Measurements from ENCODE around the gene DSCAML1. TPM values are rescaled to one million over a fixed set of nuclear protein-coding genes. Genes with fewer than 3 reads are reported as not detected.

DSCAML1 gene
- total RNA-seq, 6 donors from 2014 or later = 0.30 to 3.1 (median 1.3) TPM

DNA sequence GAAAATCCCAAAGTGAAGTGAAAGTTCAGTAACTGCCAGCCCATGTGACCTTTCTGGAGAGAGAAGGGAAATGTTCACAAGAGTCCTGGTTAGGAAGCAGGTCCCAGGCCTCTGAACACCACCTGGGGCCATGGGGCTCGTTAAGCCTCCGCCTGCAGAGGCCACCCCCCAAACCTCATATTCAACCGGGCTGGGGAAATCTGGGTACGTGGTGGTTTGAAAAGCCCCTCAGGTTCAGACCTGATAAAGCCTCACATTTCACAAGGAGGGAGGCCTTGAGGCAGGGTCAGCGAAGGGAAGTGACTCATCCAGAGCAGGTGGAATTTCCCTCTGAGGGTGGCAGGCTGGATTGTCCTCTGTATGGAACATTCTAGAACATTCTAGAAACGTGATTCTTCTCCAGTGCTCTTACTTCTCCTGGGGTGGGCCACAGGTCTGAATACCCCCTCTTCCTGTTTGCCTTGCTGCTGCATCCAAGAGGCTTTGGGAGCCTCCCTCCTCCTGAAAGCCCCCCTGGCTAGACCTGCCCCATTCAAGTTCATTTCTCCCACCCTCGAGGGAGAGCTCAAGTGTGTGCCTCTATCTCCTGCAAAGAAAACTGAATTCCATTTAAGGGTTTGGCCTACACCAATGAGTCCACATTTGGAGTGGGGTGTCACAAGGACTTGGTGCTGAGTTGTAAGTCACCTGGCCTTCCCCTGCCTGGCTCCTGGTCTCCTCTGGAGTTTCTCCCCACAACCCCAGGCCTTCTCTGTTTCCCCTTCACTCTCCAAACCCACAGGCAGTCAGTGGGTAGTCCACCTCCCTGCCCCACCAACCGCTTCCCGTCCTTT, 21.2 kb upstream of the DSCAML1 start:
- H3K36me3 ChIP-seq = no peaks in the 10 kb centered on the region
- ATAC-seq (ENCODE audit: low FRiP score in 2 of 2) = peak in 1 of 2 donors; percentile 1
- 49 to 61% methylated on average over 9 of the region's 9 CpGs for WGBS, 2 donors
- H3K27me3 ChIP-seq = no peaks in the 10 kb centered on the region
- H3K9me3 ChIP-seq = no peaks in the 10 kb centered on the region
- H3K27ac ChIP-seq = peak overlapping the region in 2 of 4 donors; percentile 21 to 70
- H3K4me3 ChIP-seq = no peak overlapping the region
- no peak for TF ChIP-seq EP300 (IDR thresholded peaks at IDR 0.05)
- TF ChIP-seq POLR2A (IDR thresholded peaks at IDR 0.05) = no peak
- TF ChIP-seq, protein P1, sequence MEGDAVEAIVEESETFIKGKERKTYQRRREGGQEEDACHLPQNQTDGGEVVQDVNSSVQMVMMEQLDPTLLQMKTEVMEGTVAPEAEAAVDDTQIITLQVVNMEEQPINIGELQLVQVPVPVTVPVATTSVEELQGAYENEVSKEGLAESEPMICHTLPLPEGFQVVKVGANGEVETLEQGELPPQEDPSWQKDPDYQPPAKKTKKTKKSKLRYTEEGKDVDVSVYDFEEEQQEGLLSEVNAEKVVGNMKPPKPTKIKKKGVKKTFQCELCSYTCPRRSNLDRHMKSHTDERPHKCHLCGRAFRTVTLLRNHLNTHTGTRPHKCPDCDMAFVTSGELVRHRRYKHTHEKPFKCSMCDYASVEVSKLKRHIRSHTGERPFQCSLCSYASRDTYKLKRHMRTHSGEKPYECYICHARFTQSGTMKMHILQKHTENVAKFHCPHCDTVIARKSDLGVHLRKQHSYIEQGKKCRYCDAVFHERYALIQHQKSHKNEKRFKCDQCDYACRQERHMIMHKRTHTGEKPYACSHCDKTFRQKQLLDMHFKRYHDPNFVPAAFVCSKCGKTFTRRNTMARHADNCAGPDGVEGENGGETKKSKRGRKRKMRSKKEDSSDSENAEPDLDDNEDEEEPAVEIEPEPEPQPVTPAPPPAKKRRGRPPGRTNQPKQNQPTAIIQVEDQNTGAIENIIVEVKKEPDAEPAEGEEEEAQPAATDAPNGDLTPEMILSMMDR (IDR thresholded peaks at IDR 0.05) = peak in 2 of 6 experiments; percentile 1 to 18
- peak in 1 of 2 donors; percentile 22 for DNase-seq
- peaks cover 38 to 56% (median 48%) of the 10 kb centered on the region in 4 donors for H3K4me1 ChIP-seq

GRCh38 chr11:117817368-117818040, 20.5 kb upstream of the DSCAML1 start:
- peak; percentile 73 to 86 for ATAC-seq (ENCODE audit: low FRiP score in 2 of 2)
- DNase-seq = peak in 1 of 2 donors; percentile 84
- Histone ChIP-seq H3K27ac (peak overlapping the region; percentile 15 to 74 (median 67)), H3K9me3 (no peaks in the 10 kb centered on the region), H3K27me3 (no peaks in the 10 kb centered on the region), H3K4me3 (no peak overlapping the region), H3K36me3 (no peaks in the 10 kb centered on the region), H3K4me1 (peaks cover 32 to 49% (median 46%) of the 10 kb centered on the region in 4 donors)
- 15 to 20% methylated on average over 19 of the region's 19 CpGs for WGBS, 2 donors
- TF ChIP-seq, protein P1 (IDR thresholded peaks at IDR 0.05) = peak; percentile 96 to 99 (median 98)
- no peak for TF ChIP-seq EP300 (IDR thresholded peaks at IDR 0.05)

DNA sequence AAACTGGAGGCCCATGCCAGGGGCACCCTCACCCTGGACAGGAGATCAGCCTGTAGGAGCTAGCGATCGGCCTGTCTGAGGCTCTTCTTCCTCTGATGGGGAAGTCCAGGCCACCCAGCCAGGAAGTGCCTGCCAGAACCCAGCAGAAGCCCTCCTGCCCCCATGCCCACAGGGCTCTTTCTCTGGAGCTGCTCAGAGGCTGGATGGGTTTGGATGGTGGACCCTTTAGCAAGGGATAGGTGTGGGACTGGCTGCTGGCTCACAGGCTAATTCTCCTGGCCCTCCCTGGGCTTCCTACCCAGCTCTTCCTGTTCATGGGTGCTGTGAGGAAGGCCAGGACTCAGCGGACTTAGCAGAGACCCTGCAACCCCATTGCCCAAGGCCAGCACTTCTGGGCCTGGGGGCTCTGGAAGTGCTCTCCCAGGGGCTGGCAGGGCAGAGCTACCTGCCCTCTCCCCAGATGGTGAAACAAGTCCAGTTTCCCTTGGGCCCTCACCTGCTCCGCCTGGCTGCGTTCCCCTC, 19.9 kb upstream of the DSCAML1 start:
- H3K4me3 ChIP-seq = no peak overlapping the region
- no peaks in the 10 kb centered on the region for H3K9me3 ChIP-seq
- DNase-seq (peak in 1 of 2 donors; percentile 44), ATAC-seq (ENCODE audit: low FRiP score in 2 of 2) (peak in 1 of 2 donors; percentile 19)
- no peaks in the 10 kb centered on the region for H3K27me3 ChIP-seq
- TF ChIP-seq POLR2A (IDR thresholded peaks at IDR 0.05) = no peak
- TF ChIP-seq, protein P1 (IDR thresholded peaks at IDR 0.05) = no peak
- H3K27ac ChIP-seq = peak overlapping the region; percentile 15 to 74 (median 67)
- no peaks in the 10 kb centered on the region for H3K36me3 ChIP-seq
- WGBS, 2 donors = 71 to 72% methylated on average over 4 of the region's 5 CpGs
- peaks cover 32 to 48% (median 44%) of the 10 kb centered on the region in 4 donors for H3K4me1 ChIP-seq

- peaks cover 32 to 48% (median 44%) of the 10 kb centered on the region in 4 donors for H3K4me1 ChIP-seq
These were observed 19.2 kb upstream of the DSCAML1 start for GRCh38 chr11:117816151-117816741.

More at GRCh38 chr11:117816151-117816741, 19.2 kb upstream of the DSCAML1 start:
- Histone ChIP-seq H3K27ac (peak overlapping the region in 3 of 4 donors; percentile 64 to 74 (median 70)), H3K9me3 (no peaks in the 10 kb centered on the region), H3K4me3 (no peak overlapping the region), H3K36me3 (no peaks in the 10 kb centered on the region), H3K27me3 (no peaks in the 10 kb centered on the region)
- WGBS, 2 donors = 82 to 91% methylated on average over 11 to 19 of the region's 20 CpGs
- TF ChIP-seq POLR2A (IDR thresholded peaks at IDR 0.05) (no peak), POLR2AphosphoS5 (IDR thresholded peaks at IDR 0.05) (no peak), EP300 (IDR thresholded peaks at IDR 0.05) (no peak)
- TF ChIP-seq, protein P1 (IDR thresholded peaks at IDR 0.05) = no peak
- DNase-seq (peak in 1 of 2 donors; percentile 79), ATAC-seq (ENCODE audit: low FRiP score in 2 of 2) (peak in 1 of 2 donors; percentile 29)

Data from upper lobe of left lung (tissue), 6 donors.